Muscle layer of duodenum (tissue), 2 donors: ENCODE data around the gene MAP6.

Source experiments
- H3K27ac ChIP-seq: one replicate; pipeline ENCODE4 v1.7.0; 2013; ENCODE audit warnings: mild to moderate bottlenecking, low read length
- H3K27me3 ChIP-seq: one replicate; pipeline ENCODE4 v1.7.0; 2013; ENCODE audit warnings: low read depth, mild to moderate bottlenecking, control low read depth, low read length
- H3K36me3 ChIP-seq, 2 donors: one replicate each; pipeline ENCODE4 v1.7.0; 2013; ENCODE audit warnings: low read length in 2 of 2, control low read depth in 1 of 2, mild to moderate bottlenecking in 1 of 2; ENCODE audit not compliant: insufficient read depth in 2 of 2, control insufficient read depth in 1 of 2
- H3K4me1 ChIP-seq, 2 donors: one replicate each; pipeline ENCODE4 v1.7.0; 2013; ENCODE audit warnings: low read length in 2 of 2, mild to moderate bottlenecking in 2 of 2, control low read depth in 1 of 2, moderate library complexity in 1 of 2; ENCODE audit not compliant: insufficient read depth in 2 of 2, control insufficient read depth in 1 of 2
- H3K4me3 ChIP-seq, 2 donors: one replicate each; pipeline ENCODE4 v1.7.0; 2013; ENCODE audit warnings: low read length in 2 of 2, low read depth in 1 of 2, mild to moderate bottlenecking in 1 of 2
- H3K9me3 ChIP-seq, 2 donors: one replicate each; pipeline ENCODE4 v1.7.0; 2013; ENCODE audit warnings: low read length in 2 of 2, control low read depth in 1 of 2, mild to moderate bottlenecking in 1 of 2; ENCODE audit not compliant: control insufficient read depth in 1 of 2
- donor health status: healthy.

MAP6 gene

DNA sequence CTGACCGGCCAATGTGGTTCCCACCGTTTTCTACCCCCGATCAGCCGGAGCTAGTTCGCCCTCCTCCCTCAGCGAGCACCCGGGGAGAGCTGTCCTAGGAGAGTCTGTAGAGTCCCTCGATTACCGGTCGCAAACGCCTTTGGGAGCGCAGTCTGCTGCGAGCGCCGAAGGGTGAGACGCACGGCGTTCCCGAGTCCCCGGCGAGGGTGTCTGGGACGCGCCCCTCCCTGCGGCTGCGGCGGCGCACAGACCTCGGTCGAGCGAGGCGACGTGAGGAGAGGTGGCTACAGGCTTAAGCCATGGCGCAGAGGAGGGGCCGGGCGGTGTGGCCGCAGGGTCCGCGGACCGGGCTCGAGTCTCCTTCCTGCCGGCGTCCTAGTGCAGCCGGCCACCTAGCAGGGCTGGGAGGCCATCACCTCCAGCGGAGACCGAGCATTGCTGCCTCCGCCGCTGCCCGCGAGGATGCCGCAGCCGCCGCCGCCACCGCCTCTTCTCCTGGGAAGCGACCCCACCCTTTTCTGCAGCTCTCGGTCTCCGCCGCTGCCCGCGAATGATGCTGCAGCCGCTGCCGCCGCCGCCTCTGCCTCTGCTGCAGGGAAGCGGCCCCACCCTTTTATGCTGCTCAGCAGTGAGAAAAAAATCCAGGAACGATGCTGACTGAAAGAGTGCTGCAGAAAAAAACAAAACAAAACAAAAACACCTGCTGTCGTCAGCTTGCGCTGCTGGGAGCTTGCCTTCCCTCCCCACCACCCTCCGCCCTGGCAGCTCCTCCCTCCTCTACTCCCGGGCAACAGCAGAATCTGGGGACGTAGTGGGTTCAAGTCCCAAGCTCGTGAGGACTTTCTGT, at the start of gene MAP6:
MAP6 (minus strand) TSS at position 588 of the 847 bp plus-strand sequence. CDS start 669 bp downstream, outside the sequence.
- peaks cover 0 to 18% of the 10 kb centered on the region in 2 donors for H3K4me1 ChIP-seq
- no peaks in the 10 kb centered on the region for H3K36me3 ChIP-seq
- H3K9me3 ChIP-seq, result no peaks in the 10 kb centered on the region
- peaks cover 10% of the 10 kb centered on the region for H3K27me3 ChIP-seq
- no peak within 1 kb of the TSS for H3K27ac ChIP-seq
- H3K4me3 ChIP-seq, result peak within 1 kb of the TSS; percentile 52 to 69

DNA sequence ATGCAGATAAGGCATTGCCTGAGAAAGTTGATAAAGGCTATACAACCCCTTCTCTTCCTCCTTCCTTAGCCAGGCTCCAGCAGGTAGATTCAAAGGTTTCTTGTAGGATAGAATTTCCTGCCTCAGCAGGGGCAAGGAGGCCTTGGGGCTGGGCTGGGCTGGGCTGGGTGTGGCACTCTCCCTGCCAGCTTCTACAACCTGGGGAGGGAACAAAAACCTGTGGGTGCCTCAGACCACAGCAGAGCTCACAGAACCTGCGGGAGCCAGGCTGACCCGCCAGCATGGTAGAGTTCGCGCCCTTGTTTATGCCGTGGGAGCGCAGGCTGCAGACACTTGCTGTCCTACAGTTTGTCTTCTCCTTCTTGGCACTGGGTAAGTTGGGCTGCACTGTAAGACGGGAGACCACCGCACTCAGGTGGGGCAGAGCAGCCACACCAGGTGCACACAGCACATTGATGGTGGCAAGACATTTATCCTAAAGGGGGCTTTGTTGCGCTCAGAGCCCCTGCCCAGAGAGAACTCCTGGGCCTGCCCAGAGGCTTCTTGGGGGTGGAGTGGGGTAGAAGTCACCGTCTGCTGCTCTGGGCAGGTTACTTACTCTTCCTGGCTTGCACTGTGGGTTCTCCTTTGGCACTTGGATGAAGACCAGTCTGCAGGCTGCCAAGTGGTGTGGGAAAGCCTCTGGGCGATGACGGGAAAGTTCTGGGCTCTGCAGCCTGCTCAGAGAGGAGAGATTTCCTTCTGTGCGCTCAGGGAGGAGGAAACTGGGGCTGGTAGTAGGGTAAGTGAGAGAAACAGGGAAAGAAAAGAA, 49.0 kb upstream of the MAP6 start, which contains the start of gene MOGAT2:
MOGAT2 (plus strand) TSS at position 231 of the 811 bp plus-strand sequence; CDS start at position 282, 51 bp downstream.
- no peaks in the 10 kb centered on the region for H3K36me3 ChIP-seq
- no peaks in the 10 kb centered on the region for H3K9me3 ChIP-seq
- H3K27me3 ChIP-seq, result no peaks in the 10 kb centered on the region
- peak within 1 kb of the TSS in 1 of 2 donors; percentile 49 for H3K4me3 ChIP-seq
- peak within 1 kb of the TSS; percentile 73 for H3K27ac ChIP-seq
- no peaks in the 10 kb centered on the region for H3K4me1 ChIP-seq

DNA sequence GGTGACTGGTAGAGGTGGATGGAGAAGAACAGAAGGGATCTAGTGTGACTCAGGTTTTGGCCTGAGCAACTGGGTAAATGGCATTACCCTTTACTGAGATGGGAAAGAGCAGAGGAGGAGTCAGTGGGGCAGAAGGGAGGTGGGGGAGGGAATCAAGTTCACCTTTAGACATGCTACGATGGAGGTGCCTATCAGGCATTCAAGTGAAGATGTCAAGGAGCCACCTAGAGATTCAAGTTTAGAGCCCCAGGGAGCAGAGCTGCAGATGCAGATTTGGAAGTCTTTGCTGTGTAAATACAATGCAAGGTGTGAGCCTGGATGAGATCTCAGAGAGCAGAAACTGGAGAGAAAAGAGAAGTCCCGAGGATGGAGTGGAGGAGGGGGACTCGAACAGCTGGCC, 47.8 kb upstream of the MAP6 start:
- H3K4me3 ChIP-seq, result no peak overlapping the region
- H3K9me3 ChIP-seq, result no peaks in the 10 kb centered on the region
- no peaks in the 10 kb centered on the region for H3K27me3 ChIP-seq
- no peaks in the 10 kb centered on the region for H3K4me1 ChIP-seq
- H3K27ac ChIP-seq, result no peak overlapping the region
- H3K36me3 ChIP-seq, result no peaks in the 10 kb centered on the region

DNA sequence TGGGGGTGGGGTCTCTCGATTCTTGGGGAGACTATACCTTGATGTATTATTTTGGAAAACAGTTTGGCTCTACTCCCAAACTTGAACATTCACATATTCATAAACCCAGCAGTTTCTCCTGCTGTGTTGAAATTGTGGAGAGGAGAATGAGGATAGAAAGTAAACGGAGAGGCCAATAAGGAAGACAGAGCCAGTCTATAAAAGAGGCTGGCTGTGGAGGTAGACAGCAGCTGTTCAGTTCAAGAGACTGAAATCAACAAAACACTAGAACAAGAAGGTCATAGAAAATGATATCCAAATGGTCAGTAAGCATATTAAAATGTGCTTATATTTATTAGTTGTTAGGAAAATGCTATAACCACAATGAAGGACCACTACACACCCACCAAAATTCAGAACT, 46.9 kb upstream of the MAP6 start:
- Histone ChIP-seq H3K9me3 (no peaks in the 10 kb centered on the region), H3K27ac (no peak overlapping the region), H3K4me1 (no peaks in the 10 kb centered on the region), H3K27me3 (no peaks in the 10 kb centered on the region), H3K4me3 (no peak overlapping the region), H3K36me3 (no peaks in the 10 kb centered on the region)

DNA sequence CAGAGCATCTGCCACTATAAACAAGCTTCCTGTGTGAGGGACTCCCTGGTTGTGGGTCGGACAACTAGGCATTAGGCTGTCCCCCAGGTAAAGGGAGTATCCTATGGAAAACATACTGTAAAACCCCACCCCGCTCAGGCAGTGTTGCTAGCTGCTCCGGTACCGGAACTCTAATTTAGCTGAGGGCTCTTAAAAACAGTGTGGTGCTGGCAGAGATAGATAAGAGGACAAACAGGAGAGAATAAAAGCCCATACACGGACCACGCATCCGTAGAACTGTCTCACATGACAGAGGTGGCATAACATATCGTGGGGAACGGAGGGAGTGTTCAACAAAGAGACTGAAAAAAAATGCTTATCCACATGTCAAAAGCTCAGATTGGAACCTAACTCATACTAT, 45.4 kb upstream of the MAP6 start:
- H3K27me3 ChIP-seq, result no peaks in the 10 kb centered on the region
- H3K27ac ChIP-seq, result no peak overlapping the region
- H3K36me3 ChIP-seq, result no peaks in the 10 kb centered on the region
- H3K4me1 ChIP-seq, result no peaks in the 10 kb centered on the region
- no peak overlapping the region for H3K4me3 ChIP-seq
- no peaks in the 10 kb centered on the region for H3K9me3 ChIP-seq

DNA sequence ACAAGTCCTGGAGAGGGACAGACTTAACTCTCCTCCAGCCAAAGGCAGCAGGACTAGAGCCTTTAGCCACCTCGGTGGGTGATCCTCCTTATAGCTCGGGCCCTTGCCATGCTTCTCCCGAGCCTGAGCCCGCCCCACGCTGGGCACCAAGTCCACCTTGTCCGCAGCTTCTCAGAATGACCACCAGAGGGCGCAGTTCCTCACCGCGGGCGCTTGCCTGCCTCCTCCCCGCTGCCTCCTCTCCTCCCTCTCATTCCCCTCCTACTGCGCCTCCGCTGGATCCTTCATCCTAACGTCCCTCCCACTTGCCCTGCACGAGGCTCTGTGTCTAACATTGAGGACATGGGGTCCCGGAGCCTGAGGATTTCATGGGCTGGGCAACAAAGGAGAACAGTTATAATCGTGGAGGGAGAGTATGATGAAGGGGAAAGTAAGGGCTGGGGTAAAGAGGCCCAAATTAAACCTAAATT, 37.5 kb upstream of the MAP6 start:
- H3K9me3 ChIP-seq, result no peaks in the 10 kb centered on the region
- H3K4me1 ChIP-seq, result peaks cover 0 to 11% of the 10 kb centered on the region in 2 donors
- no peaks in the 10 kb centered on the region for H3K27me3 ChIP-seq
- no peak overlapping the region for H3K27ac ChIP-seq
- no peaks in the 10 kb centered on the region for H3K36me3 ChIP-seq
- H3K4me3 ChIP-seq, result no peak overlapping the region

DNA sequence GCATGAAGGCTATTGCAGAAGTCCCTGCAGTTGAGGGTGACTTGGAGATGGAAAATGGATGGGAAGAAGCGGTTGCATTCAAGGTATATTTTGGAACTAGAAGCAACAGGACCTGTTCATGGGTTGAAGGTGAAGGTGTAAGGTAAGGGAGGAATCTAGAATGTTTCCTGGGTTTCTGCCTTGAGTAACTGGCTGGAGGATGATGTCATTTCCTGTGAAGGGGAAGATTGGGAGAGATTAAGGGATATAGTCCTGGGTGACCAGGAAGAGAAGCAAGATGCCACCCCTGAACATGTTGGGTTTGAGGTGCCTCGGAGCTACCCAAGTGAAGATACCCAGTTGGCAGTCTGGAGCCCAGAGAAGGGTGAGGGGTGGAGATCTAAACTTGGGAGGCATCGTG, 36.7 kb upstream of the MAP6 start:
- H3K4me3 ChIP-seq, result no peak overlapping the region
- no peak overlapping the region for H3K27ac ChIP-seq
- H3K27me3 ChIP-seq, result no peaks in the 10 kb centered on the region
- no peaks in the 10 kb centered on the region for H3K9me3 ChIP-seq
- peaks cover 0 to 11% of the 10 kb centered on the region in 2 donors for H3K4me1 ChIP-seq
- H3K36me3 ChIP-seq, result no peaks in the 10 kb centered on the region

DNA sequence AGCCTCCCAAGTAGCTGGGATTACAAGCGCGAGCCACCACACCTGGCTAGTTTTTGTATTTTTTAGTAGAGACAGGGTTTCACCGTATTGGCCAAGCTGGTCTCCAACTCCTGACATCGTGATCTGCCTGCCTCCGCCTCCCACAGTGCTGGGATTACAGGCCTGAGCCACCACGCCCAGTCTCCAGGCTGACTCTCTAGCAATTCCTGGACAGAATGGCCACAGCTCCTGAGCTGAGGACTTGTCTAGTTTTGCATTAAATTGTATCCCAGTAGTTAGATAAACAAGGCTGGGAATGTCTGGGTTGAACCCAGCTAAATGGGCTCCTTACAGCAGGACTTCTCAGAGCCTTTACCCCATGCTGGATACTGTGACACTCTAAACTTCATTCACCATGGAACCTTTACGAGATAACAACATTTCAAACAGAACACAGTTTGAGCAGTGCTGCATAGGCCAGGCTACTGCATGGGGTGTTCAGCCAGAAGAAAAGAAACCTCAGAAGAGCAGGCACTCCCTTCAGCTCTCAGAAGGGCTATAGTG, 34.9 kb upstream of the MAP6 start:
- Histone ChIP-seq H3K4me1 (peaks cover 0 to 11% of the 10 kb centered on the region in 2 donors), H3K36me3 (no peaks in the 10 kb centered on the region)

DNA sequence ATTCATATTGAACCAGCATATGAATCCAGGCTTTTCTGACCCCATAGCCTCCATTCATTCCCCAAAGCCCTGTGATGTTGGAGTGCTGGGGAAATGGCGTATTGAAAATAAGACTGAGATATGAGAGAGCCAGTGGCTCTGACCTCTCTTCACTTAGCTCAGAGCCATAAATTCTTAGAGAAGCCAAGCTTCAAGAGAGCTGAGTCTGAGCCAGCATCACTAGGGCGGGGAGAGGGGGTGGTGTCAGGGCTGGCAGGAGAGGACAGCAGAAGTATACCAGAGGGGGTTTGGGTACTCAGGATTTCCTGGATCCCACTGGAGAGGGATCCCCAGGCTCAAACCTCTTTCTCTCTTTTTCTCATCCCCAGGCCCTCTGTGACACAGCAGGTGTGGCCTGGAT, 32.1 kb upstream of the MAP6 start:
- no peak overlapping the region for H3K4me3 ChIP-seq
- H3K27ac ChIP-seq, result no peak overlapping the region
- H3K9me3 ChIP-seq, result no peaks in the 10 kb centered on the region
- peaks cover 3% of the 10 kb centered on the region for H3K27me3 ChIP-seq
- H3K36me3 ChIP-seq, result no peaks in the 10 kb centered on the region
- H3K4me1 ChIP-seq, result no peaks in the 10 kb centered on the region

More for the DNA sequence above, 34.9 kb upstream of the MAP6 start:
- Histone ChIP-seq H3K9me3 (no peaks in the 10 kb centered on the region), H3K27me3 (no peaks in the 10 kb centered on the region), H3K27ac (no peak overlapping the region), H3K4me3 (no peak overlapping the region)

DNA sequence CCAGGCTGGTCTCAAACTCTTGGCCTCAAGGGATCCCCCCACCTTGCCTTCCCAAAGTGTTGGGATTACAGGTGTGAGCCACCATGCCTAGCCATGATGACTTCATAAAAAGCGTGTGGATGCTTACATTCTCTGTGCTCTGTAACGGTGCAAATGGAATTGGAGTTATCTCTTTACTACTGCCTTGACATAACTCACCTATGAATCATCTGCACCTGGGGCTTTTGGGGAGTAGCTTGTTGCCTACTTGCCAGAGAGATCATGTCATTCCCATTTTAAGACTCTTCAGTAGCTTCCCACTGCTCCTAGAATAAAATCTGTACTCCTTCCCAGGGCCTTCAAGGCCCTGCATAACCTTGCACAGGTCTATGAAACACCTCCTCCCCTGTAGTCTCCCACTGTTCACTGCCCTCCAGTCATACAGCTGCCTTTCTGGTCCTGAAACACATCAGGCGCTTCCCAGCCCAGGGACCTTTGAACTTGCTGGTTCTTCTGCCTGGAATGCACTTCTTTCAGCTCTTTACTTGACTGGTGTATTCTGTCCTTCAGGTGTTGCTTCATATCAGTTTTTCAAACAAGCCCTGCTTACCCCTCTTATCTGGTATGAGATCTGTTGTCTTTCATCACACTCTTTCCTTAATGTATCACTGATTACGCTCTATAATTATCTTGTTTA, 29.2 kb upstream of the MAP6 start:
- no peaks in the 10 kb centered on the region for H3K36me3 ChIP-seq
- peaks cover 3% of the 10 kb centered on the region for H3K27me3 ChIP-seq
- no peaks in the 10 kb centered on the region for H3K4me1 ChIP-seq
- no peak overlapping the region for H3K4me3 ChIP-seq
- no peaks in the 10 kb centered on the region for H3K9me3 ChIP-seq
- H3K27ac ChIP-seq, result no peak overlapping the region

DNA sequence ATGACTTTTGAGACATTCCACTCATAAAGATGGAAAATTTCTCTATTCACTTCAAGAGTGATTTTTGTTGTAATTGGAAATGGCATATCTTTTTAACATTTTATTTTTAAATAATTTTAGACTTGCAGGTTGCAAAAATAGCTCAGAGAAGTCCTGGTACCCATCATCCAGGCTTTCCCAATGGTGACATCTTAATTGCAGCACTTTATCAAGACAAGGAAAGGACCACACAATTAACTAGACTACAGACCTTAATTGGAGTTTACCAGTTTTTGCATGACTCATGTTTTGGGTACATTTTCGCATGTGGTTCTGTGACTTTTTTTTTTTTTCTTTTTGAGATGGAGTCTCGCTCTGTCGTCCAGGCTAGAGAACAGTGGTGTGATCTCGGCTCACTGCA, 23.0 kb upstream of the MAP6 start:
- Histone ChIP-seq H3K36me3 (no peaks in the 10 kb centered on the region), H3K27me3 (no peaks in the 10 kb centered on the region), H3K4me1 (no peaks in the 10 kb centered on the region), H3K27ac (no peak overlapping the region), H3K9me3 (no peaks in the 10 kb centered on the region), H3K4me3 (no peak overlapping the region)
